ENCODE data around the gene RGS3.
A peak's percentile ranks its signal among the peaks of the same experiment; 100 is the strongest.

Gene RGS3

DNA sequence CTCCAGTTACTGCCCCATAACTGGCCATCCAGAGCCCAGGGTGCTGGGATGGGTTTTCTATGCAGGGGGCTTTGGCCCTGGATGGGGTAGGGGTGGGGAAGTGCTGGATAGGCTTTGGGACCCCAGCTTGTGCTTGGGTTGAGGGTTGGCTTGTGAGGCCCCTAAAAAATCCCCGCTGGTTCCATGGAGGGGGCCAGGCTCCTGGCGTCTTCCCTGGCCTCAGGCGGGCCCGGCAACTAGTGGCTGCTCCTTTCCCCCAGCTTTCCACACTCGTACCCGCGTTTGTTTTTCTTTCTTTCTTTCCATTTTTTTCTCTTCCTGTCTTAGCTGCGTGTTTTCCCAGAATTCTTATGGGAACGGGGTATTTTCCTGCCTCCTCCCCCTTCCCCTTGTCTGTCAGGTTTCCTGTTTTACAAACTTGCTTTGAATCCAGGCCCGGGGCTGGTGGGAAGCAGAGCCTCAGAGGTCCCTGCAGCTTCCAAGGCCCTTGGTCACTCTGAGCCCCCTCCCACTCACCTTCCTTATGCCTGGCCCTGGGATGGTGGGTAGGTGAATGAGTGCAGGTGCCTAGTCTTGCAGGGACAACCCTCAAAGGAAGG, 40.2 kb downstream of the RGS3 start:
- Mint-ChIP-seq H3K27ac (peak overlapping the region; percentile 16), H3K9me3 (no peaks in the 10 kb centered on the region), H3K36me3 (ENCODE audit: low read depth) (no peaks in the 10 kb centered on the region), H3K4me1 (ENCODE audit: low read depth) (peaks cover 26% of the 10 kb centered on the region), H3K27me3 (no peaks in the 10 kb centered on the region), H3K4me3 (no peak overlapping the region)
- intact Hi-C loops (cut with micrococcal nuclease) = no loop called here

DNA sequence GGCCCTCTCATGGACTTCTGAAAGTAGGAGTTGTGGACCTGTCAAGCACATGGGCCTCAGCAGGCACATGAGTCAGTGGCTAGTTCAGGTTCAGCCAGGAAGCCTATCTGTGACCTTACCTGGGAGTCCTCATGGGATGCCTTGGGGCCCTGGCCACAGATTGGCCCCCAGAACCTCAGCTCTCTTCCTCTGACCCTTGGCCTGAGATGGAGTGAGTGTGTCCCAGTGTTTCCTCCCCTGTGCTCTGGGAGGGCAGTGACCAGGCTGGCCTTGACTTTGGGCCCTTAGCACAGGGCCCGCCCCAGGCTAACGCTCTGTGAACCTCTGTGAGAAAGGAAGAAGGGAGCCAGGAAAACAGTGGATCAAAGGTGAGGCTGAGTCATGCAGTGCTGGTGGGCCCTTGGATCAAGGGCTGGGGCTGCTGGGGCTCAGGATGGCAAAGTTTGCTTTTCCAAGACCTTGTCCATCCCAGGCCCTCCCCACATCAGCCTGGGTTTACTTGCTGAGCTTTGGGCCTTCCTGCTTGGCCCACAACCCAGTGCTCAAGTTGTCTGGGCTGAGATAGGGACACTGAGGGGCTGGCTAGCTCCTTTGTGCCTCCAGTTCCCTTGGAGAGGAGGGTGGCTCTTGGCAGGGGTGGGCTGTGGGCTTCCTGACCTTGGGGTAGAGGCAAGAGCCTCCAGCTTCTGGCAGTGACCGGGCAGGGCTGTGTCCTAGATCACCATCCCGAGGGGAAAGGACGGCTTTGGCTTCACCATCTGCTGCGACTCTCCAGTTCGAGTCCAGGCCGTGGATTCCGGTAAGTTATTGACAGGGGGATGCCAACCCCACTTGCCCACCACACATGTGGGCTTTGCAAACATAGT, 41.4 kb downstream of the RGS3 start:
- intact Hi-C loops (cut with micrococcal nuclease) = no loop called here
- Mint-ChIP-seq H3K36me3 (ENCODE audit: low read depth) (no peaks in the 10 kb centered on the region), H3K4me3 (no peak overlapping the region), H3K9me3 (no peaks in the 10 kb centered on the region), H3K4me1 (ENCODE audit: low read depth) (peaks cover 27% of the 10 kb centered on the region), H3K27ac (peak overlapping the region; percentile 16), H3K27me3 (no peaks in the 10 kb centered on the region)

DNA sequence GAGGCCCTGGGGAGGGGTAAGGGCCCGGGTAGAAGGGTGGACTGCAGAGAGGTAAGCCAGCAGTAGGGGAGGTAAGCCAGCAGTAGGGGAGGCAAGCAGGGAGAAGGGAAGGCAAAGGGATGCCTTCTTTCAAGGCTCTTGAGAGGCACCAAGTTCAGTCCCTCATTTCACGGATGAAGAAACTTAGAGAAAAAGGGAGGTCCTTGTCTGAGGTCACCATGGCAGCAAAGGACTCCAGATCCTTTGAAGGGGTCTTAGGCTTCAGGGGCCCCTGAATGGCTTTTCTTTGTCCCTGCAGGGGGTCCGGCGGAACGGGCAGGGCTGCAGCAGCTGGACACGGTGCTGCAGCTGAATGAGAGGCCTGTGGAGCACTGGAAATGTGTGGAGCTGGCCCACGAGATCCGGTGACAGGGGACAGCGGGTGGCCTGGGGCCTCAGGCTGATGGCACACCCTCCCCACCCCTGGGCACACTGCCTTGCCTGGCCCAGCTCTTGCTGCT, 42.6 kb downstream of the RGS3 start:
- intact Hi-C loops (cut with micrococcal nuclease) = no loop called here
- H3K9me3 Mint-ChIP-seq = no peaks in the 10 kb centered on the region
- no peaks in the 10 kb centered on the region for H3K27me3 Mint-ChIP-seq
- H3K4me3 Mint-ChIP-seq = no peak overlapping the region
- peaks cover 31% of the 10 kb centered on the region for H3K4me1 Mint-ChIP-seq (ENCODE audit: low read depth)
- H3K36me3 Mint-ChIP-seq (ENCODE audit: low read depth) = no peaks in the 10 kb centered on the region
- peak overlapping the region; percentile 6 for H3K27ac Mint-ChIP-seq

DNA sequence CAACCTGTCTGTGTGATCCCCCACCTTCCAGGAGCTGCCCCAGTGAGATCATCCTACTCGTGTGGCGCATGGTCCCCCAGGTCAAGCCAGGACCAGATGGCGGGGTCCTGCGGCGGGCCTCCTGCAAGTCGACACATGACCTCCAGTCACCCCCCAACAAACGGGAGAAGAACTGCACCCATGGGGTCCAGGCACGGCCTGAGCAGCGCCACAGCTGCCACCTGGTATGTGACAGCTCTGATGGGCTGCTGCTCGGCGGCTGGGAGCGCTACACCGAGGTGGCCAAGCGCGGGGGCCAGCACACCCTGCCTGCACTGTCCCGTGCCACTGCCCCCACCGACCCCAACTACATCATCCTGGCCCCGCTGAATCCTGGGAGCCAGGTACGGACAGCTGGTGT, 43.7 kb downstream of the RGS3 start:
- Mint-ChIP-seq H3K36me3 (ENCODE audit: low read depth) (no peaks in the 10 kb centered on the region), H3K4me1 (ENCODE audit: low read depth) (peaks cover 40% of the 10 kb centered on the region), H3K27ac (no peak overlapping the region), H3K9me3 (no peaks in the 10 kb centered on the region), H3K4me3 (no peak overlapping the region), H3K27me3 (no peaks in the 10 kb centered on the region)
- intact Hi-C loops (cut with micrococcal nuclease) = no loop called here

DNA sequence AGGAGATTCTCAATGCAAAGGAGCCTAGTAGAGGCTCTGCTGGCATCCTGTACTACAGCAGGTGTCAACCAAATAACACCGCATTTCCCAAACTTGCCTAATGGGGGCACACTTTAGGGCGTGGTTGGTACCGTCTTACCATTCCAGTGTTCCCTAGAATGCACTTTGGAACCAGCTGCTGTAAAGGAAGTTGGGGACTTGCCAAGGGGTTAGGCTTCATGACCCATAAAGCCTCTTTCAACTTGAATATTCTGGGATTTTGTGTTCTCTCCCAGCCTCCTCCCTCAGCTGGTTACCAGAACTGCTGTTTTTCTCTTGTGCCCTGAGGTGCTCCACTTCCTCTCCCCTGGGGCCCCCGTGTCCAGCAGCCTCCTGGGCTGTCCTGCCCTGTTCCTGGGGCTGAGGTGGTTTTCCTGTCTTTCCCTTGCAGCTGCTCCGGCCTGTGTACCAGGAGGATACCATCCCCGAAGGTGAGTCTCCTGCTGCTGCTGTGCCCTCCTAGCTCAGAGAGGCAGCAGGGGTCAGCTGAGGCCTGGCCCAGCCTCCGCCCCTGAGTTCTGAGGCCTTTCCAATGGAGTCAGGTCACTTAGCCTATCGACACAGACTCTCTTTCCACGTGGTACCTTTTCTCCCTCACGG, 44.7 kb downstream of the RGS3 start:
- Mint-ChIP-seq H3K9me3 (no peaks in the 10 kb centered on the region), H3K36me3 (ENCODE audit: low read depth) (no peaks in the 10 kb centered on the region), H3K27ac (no peak overlapping the region), H3K4me1 (ENCODE audit: low read depth) (peaks cover 39% of the 10 kb centered on the region), H3K4me3 (no peak overlapping the region), H3K27me3 (no peaks in the 10 kb centered on the region)
- intact Hi-C loops (cut with micrococcal nuclease) = no loop called here

DNA sequence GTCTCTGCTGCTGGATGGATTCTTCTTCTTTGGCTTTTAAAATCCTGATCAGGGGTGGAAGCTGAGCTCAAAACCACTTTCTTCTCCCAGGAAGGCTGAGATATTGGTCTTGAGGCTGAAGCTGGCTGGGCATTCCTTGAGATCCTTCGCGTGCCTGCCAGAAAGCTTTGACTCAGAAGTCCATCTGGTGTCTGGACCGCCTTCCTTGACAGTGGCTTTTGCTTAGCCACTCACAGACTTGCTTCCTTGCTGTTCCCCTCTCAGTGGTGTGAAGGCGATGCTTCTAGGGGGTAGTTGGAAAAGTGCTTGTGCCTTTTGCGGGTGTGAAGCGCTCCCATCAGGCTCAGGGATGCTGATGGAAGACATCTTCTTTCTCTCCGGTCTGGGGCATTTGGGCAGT, 45.9 kb downstream of the RGS3 start:
- H3K36me3 Mint-ChIP-seq (ENCODE audit: low read depth) = no peaks in the 10 kb centered on the region
- no peak overlapping the region for H3K27ac Mint-ChIP-seq
- H3K9me3 Mint-ChIP-seq = no peaks in the 10 kb centered on the region
- peaks cover 39% of the 10 kb centered on the region for H3K4me1 Mint-ChIP-seq (ENCODE audit: low read depth)
- intact Hi-C loops (cut with micrococcal nuclease) = no loop called here
- H3K27me3 Mint-ChIP-seq = peaks cover 8% of the 10 kb centered on the region
- no peak overlapping the region for H3K4me3 Mint-ChIP-seq

DNA sequence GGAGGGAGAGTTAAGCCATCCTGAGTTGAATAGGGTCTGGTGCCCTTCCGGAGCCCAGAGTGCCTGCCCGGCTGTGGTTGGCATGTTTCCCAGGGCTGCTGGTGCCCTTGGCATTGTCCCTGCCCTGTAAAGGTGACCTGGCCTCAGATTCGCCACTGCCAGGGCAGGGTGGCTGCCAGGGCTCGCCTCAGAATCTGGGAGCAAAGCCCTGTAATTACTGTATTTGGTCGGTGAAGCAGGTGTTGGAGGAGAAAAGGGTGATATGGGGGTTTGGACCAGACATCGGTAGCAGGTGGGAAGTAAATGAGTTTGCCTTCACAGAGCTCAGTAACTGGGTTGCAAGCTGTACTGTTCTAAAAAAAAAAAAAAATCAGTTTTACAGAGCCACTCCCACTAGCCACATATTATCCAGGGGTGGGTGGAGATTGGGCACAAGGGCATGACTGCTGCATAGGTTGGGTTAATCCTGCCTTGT, 47.6 kb downstream of the RGS3 start:
- H3K4me3 Mint-ChIP-seq = no peak overlapping the region
- H3K27ac Mint-ChIP-seq = no peak overlapping the region
- no peaks in the 10 kb centered on the region for H3K9me3 Mint-ChIP-seq
- H3K4me1 Mint-ChIP-seq (ENCODE audit: low read depth) = peaks cover 41% of the 10 kb centered on the region
- intact Hi-C loops (cut with micrococcal nuclease) = no loop called here
- H3K36me3 Mint-ChIP-seq (ENCODE audit: low read depth) = no peaks in the 10 kb centered on the region
- peaks cover 8% of the 10 kb centered on the region for H3K27me3 Mint-ChIP-seq

DNA sequence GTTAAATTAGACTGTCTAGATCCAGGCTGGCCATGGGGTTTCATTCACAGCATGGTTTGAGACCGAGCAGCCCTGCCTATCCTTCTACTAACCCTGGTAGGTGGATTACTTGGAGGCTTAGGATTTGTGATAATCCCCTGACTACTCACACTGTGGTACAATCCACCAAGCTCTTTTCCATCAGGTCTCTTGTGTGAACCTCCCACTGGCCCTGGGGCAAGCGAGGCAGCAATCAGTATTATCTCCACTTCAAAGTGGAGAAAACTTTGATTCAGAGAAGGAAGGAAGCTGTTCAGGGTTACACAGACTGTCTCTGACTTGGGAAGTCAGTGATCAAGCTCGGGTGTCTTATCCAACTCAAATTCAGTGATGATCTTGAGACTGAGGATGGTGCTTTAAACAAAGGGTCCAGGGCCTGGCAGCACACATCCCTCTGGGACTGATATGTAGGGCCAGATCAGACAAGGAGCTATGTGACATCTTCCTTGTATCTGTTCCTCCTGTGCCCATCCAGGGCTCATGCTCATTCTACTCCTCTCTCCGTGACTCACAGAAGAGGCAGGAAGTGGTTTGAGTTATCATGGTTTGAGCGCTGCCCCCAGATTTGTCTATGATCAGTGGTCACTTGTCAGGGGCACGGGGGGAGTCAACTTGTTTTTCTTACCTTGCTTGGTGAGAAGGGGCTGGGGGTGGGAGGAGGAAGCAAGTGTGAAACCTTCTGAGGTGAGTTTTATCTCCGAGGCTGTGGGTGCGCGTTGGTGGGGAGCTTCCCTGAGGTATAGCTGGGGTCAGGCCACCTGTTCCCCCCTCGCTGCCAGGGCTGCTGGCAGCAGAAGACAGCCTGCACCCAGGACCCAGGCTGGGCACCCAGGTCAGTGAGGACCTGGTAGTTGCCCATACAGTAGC, 48.6 kb downstream of the RGS3 start:
- no peaks in the 10 kb centered on the region for H3K36me3 Mint-ChIP-seq (ENCODE audit: low read depth)
- intact Hi-C loops (cut with micrococcal nuclease) = no loop called here
- no peak overlapping the region for H3K27ac Mint-ChIP-seq
- peaks cover 47% of the 10 kb centered on the region for H3K4me1 Mint-ChIP-seq (ENCODE audit: low read depth)
- H3K9me3 Mint-ChIP-seq = no peaks in the 10 kb centered on the region
- H3K4me3 Mint-ChIP-seq = no peak overlapping the region
- peaks cover 8% of the 10 kb centered on the region for H3K27me3 Mint-ChIP-seq

DNA sequence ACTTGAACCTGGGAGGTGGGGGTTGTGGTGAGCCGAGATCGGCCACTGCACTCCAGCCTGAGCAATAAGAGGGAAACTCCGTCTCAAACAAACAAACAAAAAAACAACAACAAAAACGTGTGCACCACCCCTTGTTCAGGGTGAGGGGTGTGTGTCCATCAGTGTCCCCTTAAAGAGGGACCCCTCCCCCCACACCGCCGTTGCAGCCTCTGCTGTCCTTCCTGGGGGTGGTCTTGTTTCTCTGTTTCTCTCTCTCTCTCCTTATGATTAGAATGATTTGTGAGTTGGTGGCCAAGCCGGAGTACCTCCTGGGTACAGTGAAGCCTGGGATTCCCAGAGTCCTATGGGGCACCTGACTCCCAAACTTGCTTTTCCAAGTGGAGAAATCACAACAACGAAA, 49.6 kb downstream of the RGS3 start:
- Mint-ChIP-seq H3K36me3 (ENCODE audit: low read depth) (no peaks in the 10 kb centered on the region), H3K4me1 (ENCODE audit: low read depth) (peaks cover 56% of the 10 kb centered on the region), H3K27ac (no peak overlapping the region), H3K27me3 (peaks cover 12% of the 10 kb centered on the region), H3K9me3 (no peaks in the 10 kb centered on the region), H3K4me3 (no peak overlapping the region)
- intact Hi-C loops (cut with micrococcal nuclease) = no loop called here

DNA sequence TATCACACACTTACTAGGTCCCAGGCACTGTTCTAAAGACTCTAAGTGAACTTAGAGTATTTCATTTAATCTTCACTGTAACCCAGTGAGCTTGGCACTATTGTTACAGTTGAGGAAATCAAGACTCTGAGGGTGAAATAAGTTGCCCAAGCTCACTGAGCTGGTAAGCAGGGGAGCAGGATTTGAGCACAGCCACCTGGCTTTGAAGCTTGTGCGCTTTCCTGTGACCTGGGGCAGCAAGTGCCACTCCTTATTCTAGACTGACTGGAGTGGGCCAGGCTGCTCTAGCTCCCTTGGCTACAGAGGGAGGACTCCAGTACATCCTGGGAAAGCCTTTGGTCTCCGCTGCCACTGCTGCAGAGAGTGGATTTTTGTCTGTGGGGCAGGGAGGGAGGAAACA, 50.0 kb downstream of the RGS3 start:
- Mint-ChIP-seq H3K27me3 (peaks cover 12% of the 10 kb centered on the region), H3K4me3 (no peak overlapping the region), H3K4me1 (ENCODE audit: low read depth) (peaks cover 56% of the 10 kb centered on the region), H3K9me3 (no peaks in the 10 kb centered on the region), H3K36me3 (ENCODE audit: low read depth) (no peaks in the 10 kb centered on the region), H3K27ac (peak overlapping the region; percentile 11)
- intact Hi-C loops (cut with micrococcal nuclease) = no loop called here

DNA sequence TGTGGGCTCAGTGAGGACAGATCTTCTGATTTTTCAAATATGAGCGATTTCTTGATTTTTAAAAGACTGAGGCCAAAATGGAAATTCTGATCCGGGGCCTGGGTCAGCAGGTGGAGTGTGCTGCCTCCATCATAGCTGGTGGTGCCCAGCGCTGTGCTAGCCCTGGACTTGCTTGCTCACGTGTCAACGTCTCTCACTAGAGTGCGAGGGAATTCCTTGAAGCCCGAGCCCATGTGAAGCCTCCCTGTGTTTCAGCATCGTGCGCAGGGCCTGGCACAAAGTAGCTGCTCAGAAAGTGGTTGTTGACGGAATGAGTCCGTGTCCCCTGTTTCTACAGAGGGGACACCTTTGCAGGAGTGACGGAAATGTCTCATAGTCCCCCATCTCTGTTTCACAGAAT, 50.5 kb downstream of the RGS3 start:
- H3K36me3 Mint-ChIP-seq (ENCODE audit: low read depth) = no peaks in the 10 kb centered on the region
- H3K27ac Mint-ChIP-seq = peak overlapping the region; percentile 11
- H3K9me3 Mint-ChIP-seq = no peaks in the 10 kb centered on the region
- peaks cover 58% of the 10 kb centered on the region for H3K4me1 Mint-ChIP-seq (ENCODE audit: low read depth)
- no peak overlapping the region for H3K4me3 Mint-ChIP-seq
- peaks cover 15% of the 10 kb centered on the region for H3K27me3 Mint-ChIP-seq
- intact Hi-C loops (cut with micrococcal nuclease) = no loop called here

DNA sequence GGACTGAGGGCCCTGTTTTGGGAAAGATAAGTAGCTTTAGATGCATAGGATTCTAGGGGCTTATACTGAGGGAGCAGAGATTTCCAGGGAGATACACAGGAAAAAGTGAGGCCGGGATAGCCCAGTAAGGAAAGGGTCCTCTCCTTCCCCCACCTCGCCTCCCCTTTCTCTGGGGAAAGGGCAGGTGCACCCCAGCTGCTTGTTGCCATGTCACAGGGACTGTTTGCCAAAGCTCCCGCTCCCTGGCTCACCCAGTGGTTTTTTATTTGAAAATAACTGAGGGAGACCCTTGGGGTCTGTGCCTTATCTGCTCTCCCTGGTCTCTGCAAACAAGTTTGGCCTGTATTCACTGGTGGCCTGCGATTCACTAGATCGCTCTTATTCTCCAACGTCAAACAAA, 51.2 kb downstream of the RGS3 start:
- intact Hi-C loops (cut with micrococcal nuclease) = no loop called here
- no peak overlapping the region for H3K4me3 Mint-ChIP-seq
- H3K4me1 Mint-ChIP-seq (ENCODE audit: low read depth) = peaks cover 61% of the 10 kb centered on the region
- H3K36me3 Mint-ChIP-seq (ENCODE audit: low read depth) = no peaks in the 10 kb centered on the region
- peaks cover 17% of the 10 kb centered on the region for H3K27me3 Mint-ChIP-seq
- no peak overlapping the region for H3K27ac Mint-ChIP-seq
- no peaks in the 10 kb centered on the region for H3K9me3 Mint-ChIP-seq

DNA sequence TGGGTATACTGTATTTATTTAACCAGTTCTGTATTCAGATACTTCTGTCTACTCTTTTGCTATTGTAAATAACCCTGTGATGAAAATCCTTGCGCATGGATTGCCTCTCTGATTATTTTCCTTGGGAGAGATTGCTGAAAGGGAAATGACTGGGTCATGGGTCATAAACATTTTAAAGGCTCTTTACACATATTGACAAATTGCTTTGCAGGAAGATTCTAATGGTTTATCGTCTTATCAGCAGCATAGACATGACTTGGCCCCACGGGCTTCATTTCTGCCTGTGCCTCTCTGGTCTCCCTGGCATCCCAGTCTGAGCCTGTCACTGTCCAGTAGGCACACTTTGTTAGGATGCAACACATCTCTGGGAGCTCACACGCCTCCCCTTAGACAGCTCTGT, 52.3 kb downstream of the RGS3 start:
- Mint-ChIP-seq H3K4me1 (ENCODE audit: low read depth) (peaks cover 68% of the 10 kb centered on the region), H3K9me3 (no peaks in the 10 kb centered on the region), H3K36me3 (ENCODE audit: low read depth) (no peaks in the 10 kb centered on the region), H3K4me3 (no peak overlapping the region), H3K27ac (no peak overlapping the region), H3K27me3 (peaks cover 19% of the 10 kb centered on the region)
- intact Hi-C loops (cut with micrococcal nuclease) = no loop called here

Data from dendritic cell treated with granulocyte-macrophage colony-stimulating factor and Interleukin-4, amounts not matched to agents 40 ng/mL and 50 ng/mL, for 4 days (primary cell).